ENCODE measurements around the gene LRRC45.

LRRC45 gene

DNA sequence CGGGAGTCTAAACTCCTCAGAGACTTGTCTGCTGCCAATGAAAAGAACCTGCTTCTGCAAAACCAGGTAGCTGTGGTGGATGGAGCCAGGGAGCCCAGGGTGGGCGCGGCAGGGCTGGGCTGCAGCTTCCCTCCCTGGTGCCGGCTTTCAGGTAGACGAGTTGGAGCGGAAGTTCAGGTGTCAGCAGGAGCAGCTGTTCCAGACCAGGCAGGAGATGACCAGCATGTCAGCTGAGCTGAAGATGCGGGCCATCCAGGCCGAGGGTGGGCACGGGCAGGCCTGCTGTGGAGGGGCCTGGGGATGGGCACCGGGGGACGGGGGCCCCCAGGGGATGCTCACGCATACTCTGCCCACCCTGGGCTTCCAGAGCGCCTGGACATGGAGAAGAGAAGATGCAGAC lies 5.1 kb downstream of the LRRC45 start:
- Histone ChIP-seq H3K4me1 (ENCODE audit: control insufficient read depth in 2 of 2, insufficient read depth in 2 of 2, low read length in 2 of 2) (peaks cover 15 to 27% of the 10 kb centered on the region in 2 donors), H3K27me3 (ENCODE audit: control insufficient read depth in 2 of 2, insufficient read depth in 2 of 2, low read length in 2 of 2) (no peaks in the 10 kb centered on the region), H3K4me3 (ENCODE audit: low read length in 2 of 2) (no peak overlapping the region), H3K36me3 (ENCODE audit: control insufficient read depth in 2 of 2, insufficient read depth in 2 of 2, low read length in 2 of 2) (no peaks in the 10 kb centered on the region), H3K9ac (ENCODE audit: low read depth in 1 of 2, low read length in 2 of 2) (no peak overlapping the region), H3K27ac (ENCODE audit: low read depth in 2 of 2, low read length in 2 of 2) (no peak overlapping the region), H3K9me3 (ENCODE audit: control insufficient read depth in 2 of 2, low read length in 2 of 2) (no peaks in the 10 kb centered on the region)

DNA sequence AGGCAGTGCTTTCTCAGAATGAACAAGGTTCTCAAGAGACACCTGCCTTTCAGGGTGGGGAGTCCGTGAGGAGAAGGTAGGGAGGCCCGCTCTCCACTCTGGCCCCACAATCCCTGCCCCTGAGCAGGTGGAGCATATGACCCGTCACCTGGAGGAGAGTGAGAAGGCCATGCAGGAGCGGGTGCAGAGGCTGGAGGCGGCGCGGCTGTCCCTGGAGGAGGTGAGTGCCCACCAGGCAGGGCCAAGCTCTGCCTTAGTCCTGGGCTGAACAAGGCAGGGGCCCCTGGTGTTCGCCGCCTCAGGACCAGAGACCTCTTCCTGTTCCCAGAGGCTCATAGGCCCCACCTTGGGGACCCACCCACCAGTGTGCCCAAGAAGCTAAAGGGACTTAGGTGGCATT lies 5.9 kb downstream of the LRRC45 start:
- no peak overlapping the region for H3K4me3 ChIP-seq (ENCODE audit: low read length in 2 of 2)
- no peaks in the 10 kb centered on the region for H3K9me3 ChIP-seq (ENCODE audit: control insufficient read depth in 2 of 2, low read length in 2 of 2)
- H3K27ac ChIP-seq (ENCODE audit: low read depth in 2 of 2, low read length in 2 of 2) = no peak overlapping the region
- H3K9ac ChIP-seq (ENCODE audit: low read depth in 1 of 2, low read length in 2 of 2) = no peak overlapping the region
- no peaks in the 10 kb centered on the region for H3K27me3 ChIP-seq (ENCODE audit: control insufficient read depth in 2 of 2, insufficient read depth in 2 of 2, low read length in 2 of 2)
- no peaks in the 10 kb centered on the region for H3K36me3 ChIP-seq (ENCODE audit: control insufficient read depth in 2 of 2, insufficient read depth in 2 of 2, low read length in 2 of 2)
- H3K4me1 ChIP-seq (ENCODE audit: control insufficient read depth in 2 of 2, insufficient read depth in 2 of 2, low read length in 2 of 2) = peaks cover 10 to 22% of the 10 kb centered on the region in 2 donors

DNA sequence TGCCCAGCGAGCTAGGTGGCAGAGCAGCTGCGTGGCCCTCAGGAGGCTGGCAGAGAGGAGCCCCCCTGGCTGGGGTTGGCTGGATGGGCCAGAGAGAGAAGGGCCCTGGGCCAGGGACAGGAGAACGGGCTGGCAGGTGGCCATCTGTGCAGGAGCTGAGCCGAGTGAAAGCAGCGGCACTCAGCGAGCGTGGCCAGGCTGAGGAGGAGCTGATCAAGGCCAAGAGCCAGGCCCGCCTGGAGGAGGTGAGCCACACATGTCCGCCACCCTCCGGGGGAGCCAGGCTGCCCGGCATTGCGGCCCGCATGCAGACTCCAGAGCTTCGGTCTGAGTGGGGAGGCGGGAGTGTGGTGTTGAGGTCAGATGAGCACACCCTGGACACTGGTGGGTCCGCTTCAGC lies 6.3 kb downstream of the LRRC45 start:
- H3K9me3 ChIP-seq (ENCODE audit: control insufficient read depth in 2 of 2, low read length in 2 of 2) = no peaks in the 10 kb centered on the region
- no peak overlapping the region for H3K27ac ChIP-seq (ENCODE audit: low read depth in 2 of 2, low read length in 2 of 2)
- H3K4me3 ChIP-seq (ENCODE audit: low read length in 2 of 2) = no peak overlapping the region
- no peak overlapping the region for H3K9ac ChIP-seq (ENCODE audit: low read depth in 1 of 2, low read length in 2 of 2)
- H3K27me3 ChIP-seq (ENCODE audit: control insufficient read depth in 2 of 2, insufficient read depth in 2 of 2, low read length in 2 of 2) = no peaks in the 10 kb centered on the region
- H3K4me1 ChIP-seq (ENCODE audit: control insufficient read depth in 2 of 2, insufficient read depth in 2 of 2, low read length in 2 of 2) = peaks cover 8 to 18% of the 10 kb centered on the region in 2 donors
- no peaks in the 10 kb centered on the region for H3K36me3 ChIP-seq (ENCODE audit: control insufficient read depth in 2 of 2, insufficient read depth in 2 of 2, low read length in 2 of 2)

DNA sequence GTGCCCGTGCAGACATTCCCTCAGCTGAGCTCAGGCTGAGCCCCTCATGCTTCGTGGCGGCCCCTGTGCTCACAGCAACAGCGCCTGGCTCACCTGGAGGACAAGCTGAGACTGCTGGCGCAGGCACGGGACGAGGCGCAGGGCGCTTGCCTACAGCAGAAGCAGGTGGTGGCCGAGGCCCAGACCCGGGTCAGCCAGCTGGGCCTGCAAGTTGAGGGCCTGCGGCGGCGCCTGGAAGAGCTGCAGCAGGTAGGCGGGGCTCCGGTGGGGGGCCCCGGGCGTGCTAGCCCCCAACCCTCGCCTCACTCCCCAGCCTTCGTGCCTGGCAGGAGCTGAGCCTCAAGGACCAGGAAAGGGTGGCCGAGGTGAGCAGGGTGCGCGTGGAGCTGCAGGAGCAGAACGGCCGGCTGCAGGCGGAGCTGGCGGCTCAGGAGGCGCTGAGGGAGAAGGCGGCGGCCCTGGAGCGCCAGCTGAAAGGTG lies 6.9 kb downstream of the LRRC45 start:
- no peaks in the 10 kb centered on the region for H3K9me3 ChIP-seq (ENCODE audit: control insufficient read depth in 2 of 2, low read length in 2 of 2)
- peaks cover under 1 to 1% of the 10 kb centered on the region in 2 donors for H3K36me3 ChIP-seq (ENCODE audit: control insufficient read depth in 2 of 2, insufficient read depth in 2 of 2, low read length in 2 of 2)
- peaks cover 8 to 17% of the 10 kb centered on the region in 2 donors for H3K4me1 ChIP-seq (ENCODE audit: control insufficient read depth in 2 of 2, insufficient read depth in 2 of 2, low read length in 2 of 2)
- H3K27ac ChIP-seq (ENCODE audit: low read depth in 2 of 2, low read length in 2 of 2) = no peak overlapping the region
- no peaks in the 10 kb centered on the region for H3K27me3 ChIP-seq (ENCODE audit: control insufficient read depth in 2 of 2, insufficient read depth in 2 of 2, low read length in 2 of 2)
- H3K9ac ChIP-seq (ENCODE audit: low read depth in 1 of 2, low read length in 2 of 2) = no peak overlapping the region
- peak overlapping the region in 1 of 2 donors; percentile 60 for H3K4me3 ChIP-seq (ENCODE audit: low read length in 2 of 2)

DNA sequence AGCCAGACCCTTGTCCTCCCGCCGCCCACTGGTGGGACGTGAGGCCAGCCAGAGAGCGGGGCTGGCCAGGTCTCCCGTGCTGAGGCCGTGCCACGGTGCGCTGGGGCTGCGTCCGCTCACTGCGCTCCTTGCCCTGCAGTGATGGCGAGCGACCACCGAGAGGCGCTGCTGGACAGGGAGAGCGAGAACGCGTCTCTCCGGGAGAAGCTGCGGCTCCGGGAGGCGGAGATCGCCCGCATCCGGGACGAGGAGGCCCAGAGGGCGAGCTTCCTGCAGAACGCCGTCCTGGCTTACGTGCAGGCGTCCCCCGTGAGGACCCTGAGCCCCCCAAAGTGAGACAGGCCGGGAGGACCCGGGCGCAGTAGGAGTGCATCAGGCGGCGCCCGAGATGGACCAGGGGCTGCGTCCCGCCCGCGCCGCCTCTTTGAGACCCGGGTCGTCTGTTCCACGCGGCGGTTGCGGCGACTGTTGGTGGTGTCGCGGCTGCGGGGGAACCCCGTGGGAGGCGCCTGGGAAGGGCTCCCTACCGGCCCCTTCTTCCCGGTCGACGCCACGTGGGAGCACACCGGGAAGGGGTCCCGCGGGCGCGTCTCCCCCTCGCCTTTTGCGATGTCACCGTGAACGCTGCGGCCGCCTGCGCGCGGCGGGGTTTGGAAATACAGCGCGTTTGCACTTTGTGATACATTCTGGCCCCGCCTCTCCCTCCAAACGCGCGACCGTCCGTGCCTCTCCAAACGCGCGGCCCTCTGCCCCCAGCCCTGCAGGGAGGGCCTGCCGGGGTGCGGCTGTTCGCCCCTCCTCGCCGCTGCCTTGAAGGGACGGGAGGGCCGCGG lies 7.6 kb downstream of the LRRC45 start:
- H3K36me3 ChIP-seq (ENCODE audit: control insufficient read depth in 2 of 2, insufficient read depth in 2 of 2, low read length in 2 of 2) = peaks cover 2 to 4% of the 10 kb centered on the region in 2 donors
- peak overlapping the region; percentile 61 to 72 for H3K27ac ChIP-seq (ENCODE audit: low read depth in 2 of 2, low read length in 2 of 2)
- peak overlapping the region in 1 of 2 donors; percentile 40 for H3K9ac ChIP-seq (ENCODE audit: low read depth in 1 of 2, low read length in 2 of 2)
- H3K4me1 ChIP-seq (ENCODE audit: control insufficient read depth in 2 of 2, insufficient read depth in 2 of 2, low read length in 2 of 2) = peaks cover 8 to 17% of the 10 kb centered on the region in 2 donors
- H3K4me3 ChIP-seq (ENCODE audit: low read length in 2 of 2) = peak overlapping the region; percentile 56 to 60
- H3K27me3 ChIP-seq (ENCODE audit: control insufficient read depth in 2 of 2, insufficient read depth in 2 of 2, low read length in 2 of 2) = no peaks in the 10 kb centered on the region
- no peaks in the 10 kb centered on the region for H3K9me3 ChIP-seq (ENCODE audit: control insufficient read depth in 2 of 2, low read length in 2 of 2)

DNA sequence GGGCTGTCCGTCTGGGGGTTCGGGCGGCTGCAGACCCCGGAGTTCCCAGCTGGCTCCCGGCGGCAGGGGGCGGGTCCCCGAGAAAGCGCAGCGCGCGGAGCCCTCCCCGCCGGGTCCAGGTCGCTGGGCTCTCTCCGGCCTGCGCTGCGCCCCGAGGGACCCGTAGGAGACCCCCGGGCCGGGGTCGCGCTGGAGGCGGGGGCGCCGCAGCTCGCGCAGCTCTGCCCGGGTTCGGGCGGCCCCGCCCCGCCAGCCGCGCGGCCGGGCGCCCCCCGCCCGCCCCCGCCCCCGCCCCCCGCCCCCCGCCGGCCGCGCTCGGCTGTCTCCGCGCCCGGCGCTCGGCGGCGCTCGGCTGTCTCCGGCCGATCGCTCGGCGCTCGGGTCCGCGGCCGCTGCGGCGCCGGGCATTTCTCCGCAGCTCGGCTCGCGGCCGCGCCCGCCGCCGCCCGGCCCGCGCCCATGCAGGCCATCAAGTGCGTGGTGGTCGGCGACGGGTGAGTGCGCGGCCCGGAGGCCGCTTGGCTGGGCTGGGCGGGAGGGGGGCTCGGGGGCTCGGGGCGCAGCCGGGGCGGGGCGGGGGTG lies 8.3 kb downstream of the LRRC45 start, which contains the start of gene RAC3:
Gene RAC3, plus strand, starts transcription at position 376 of the 582 bp plus-strand sequence. Its CDS starts 84 bp downstream, at position 460.
- Histone ChIP-seq H3K9me3 (ENCODE audit: control insufficient read depth in 2 of 2, low read length in 2 of 2) (no peaks in the 10 kb centered on the region), H3K27ac (ENCODE audit: low read depth in 2 of 2, low read length in 2 of 2) (peak within 1 kb of the TSS; percentile 61 to 72), H3K36me3 (ENCODE audit: control insufficient read depth in 2 of 2, insufficient read depth in 2 of 2, low read length in 2 of 2) (peaks cover 2 to 4% of the 10 kb centered on the region in 2 donors), H3K4me1 (ENCODE audit: control insufficient read depth in 2 of 2, insufficient read depth in 2 of 2, low read length in 2 of 2) (peaks cover 13 to 22% of the 10 kb centered on the region in 2 donors), H3K4me3 (ENCODE audit: low read length in 2 of 2) (peak within 1 kb of the TSS; percentile 56 to 60), H3K9ac (ENCODE audit: low read depth in 1 of 2, low read length in 2 of 2) (peak within 1 kb of the TSS in 1 of 2 donors; percentile 42), H3K27me3 (ENCODE audit: control insufficient read depth in 2 of 2, insufficient read depth in 2 of 2, low read length in 2 of 2) (no peaks in the 10 kb centered on the region)

DNA sequence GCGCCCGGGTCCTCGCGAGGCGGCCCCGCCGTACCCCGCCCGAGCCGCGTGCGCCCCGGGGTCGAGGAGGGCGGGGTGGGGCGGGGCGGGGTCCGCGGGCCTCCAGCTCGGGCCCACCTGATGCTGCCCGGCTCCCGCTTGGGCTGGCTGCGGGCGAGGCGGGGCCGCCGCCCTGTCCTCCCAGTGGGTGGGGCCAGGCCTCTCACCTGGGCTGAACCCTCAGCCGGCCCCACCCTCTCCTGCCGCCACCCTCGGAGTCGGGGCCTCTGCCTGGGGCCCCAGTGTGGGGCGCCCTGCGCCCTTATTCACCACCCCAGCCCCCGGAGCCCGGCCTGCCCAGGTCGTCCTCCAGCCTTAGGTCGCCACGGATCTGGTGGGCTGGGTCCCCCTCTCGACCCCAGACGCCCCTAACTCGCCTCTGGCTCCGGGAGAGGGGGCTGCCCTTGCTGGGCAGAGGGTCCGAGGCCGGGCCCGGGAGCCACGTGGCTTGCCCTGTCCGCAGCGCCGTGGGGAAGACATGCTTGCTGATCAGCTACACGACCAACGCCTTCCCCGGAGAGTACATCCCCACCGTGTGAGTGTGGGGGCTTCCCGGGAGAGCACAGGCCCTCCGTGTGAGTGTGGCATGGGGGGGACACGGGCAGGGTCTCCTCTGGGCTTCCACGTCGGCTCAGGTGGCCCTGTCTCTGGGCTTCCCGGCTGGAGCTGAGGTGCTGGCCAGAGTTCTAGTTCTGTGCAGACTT lies 9.0 kb downstream of the LRRC45 start:
- Histone ChIP-seq H3K4me1 (ENCODE audit: control insufficient read depth in 2 of 2, insufficient read depth in 2 of 2, low read length in 2 of 2) (peaks cover 18 to 26% of the 10 kb centered on the region in 2 donors), H3K27me3 (ENCODE audit: control insufficient read depth in 2 of 2, insufficient read depth in 2 of 2, low read length in 2 of 2) (no peaks in the 10 kb centered on the region), H3K9ac (ENCODE audit: low read depth in 1 of 2, low read length in 2 of 2) (peak overlapping the region in 1 of 2 donors; percentile 42), H3K4me3 (ENCODE audit: low read length in 2 of 2) (no peak overlapping the region), H3K9me3 (ENCODE audit: control insufficient read depth in 2 of 2, low read length in 2 of 2) (no peaks in the 10 kb centered on the region), H3K36me3 (ENCODE audit: control insufficient read depth in 2 of 2, insufficient read depth in 2 of 2, low read length in 2 of 2) (peaks cover 2 to 4% of the 10 kb centered on the region in 2 donors), H3K27ac (ENCODE audit: low read depth in 2 of 2, low read length in 2 of 2) (no peak overlapping the region)

DNA sequence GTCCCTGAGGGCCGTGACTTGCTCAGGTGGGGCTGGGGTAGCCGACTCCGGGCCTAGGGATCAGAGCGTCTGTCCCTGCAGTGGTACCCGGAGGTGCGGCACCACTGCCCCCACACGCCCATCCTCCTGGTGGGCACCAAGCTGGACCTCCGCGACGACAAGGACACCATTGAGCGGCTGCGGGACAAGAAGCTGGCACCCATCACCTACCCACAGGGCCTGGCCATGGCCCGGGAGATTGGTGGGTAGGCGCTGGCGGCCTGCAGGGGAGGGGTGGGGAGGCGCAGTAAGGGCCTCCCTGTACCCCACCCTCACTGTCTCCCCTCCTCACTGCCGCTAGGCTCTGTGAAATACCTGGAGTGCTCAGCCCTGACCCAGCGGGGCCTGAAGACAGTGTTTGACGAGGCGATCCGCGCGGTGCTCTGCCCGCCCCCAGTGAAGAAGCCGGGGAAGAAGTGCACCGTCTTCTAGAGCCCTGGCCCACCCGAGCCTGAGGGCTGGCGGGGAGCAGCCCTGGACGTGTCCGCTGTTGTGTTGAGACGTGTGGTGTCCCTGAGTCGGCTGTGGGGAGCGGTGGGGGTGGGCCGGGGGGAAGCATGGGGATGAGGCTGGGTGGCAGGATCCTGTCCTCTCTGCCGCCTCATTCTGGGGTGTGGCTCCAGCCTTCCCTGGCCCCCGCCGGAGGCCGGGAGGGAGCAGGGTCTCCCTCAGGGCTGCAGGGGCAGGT lies 10.4 kb downstream of the LRRC45 start:
- no peaks in the 10 kb centered on the region for H3K9me3 ChIP-seq (ENCODE audit: control insufficient read depth in 2 of 2, low read length in 2 of 2)
- H3K27me3 ChIP-seq (ENCODE audit: control insufficient read depth in 2 of 2, insufficient read depth in 2 of 2, low read length in 2 of 2) = no peaks in the 10 kb centered on the region
- H3K4me3 ChIP-seq (ENCODE audit: low read length in 2 of 2) = no peak overlapping the region
- peaks cover 22 to 30% of the 10 kb centered on the region in 2 donors for H3K4me1 ChIP-seq (ENCODE audit: control insufficient read depth in 2 of 2, insufficient read depth in 2 of 2, low read length in 2 of 2)
- H3K9ac ChIP-seq (ENCODE audit: low read depth in 1 of 2, low read length in 2 of 2) = no peak overlapping the region
- peaks cover 2 to 4% of the 10 kb centered on the region in 2 donors for H3K36me3 ChIP-seq (ENCODE audit: control insufficient read depth in 2 of 2, insufficient read depth in 2 of 2, low read length in 2 of 2)
- H3K27ac ChIP-seq (ENCODE audit: low read depth in 2 of 2, low read length in 2 of 2) = no peak overlapping the region

DNA sequence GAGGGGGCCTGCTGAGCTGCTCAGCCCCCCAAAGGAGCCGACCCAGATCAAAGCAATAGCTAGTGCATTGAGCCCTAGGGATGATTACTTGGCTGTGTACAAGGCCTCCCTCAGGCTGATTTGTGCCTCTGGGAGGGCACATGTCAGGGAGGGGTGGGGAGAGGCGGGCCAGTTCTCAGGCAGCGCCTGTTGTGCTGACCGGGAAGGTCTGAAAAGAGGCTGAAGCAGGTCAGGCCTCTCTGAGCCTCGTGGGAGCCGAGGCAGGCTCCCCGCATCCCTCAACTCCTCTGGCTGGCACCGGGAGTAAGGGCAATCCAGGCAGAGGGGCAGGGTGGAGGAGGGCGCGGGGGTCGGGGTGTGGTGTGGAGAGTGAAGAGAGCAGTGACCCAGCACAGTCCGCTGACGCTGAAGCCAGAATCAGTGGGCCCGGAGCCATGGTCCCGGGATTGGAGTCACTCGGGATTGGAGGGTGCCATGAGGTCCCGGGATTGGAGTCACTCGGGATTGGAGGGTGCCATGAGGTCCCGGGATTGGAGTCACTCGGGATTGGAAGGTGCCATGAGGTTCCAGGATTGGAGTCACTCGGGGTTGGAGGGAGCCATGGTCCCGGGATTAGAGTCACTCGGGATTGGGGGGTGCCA lies 11.4 kb downstream of the LRRC45 start:
- Histone ChIP-seq H3K4me1 (ENCODE audit: control insufficient read depth in 2 of 2, insufficient read depth in 2 of 2, low read length in 2 of 2) (peaks cover 22 to 30% of the 10 kb centered on the region in 2 donors), H3K9me3 (ENCODE audit: control insufficient read depth in 2 of 2, low read length in 2 of 2) (no peaks in the 10 kb centered on the region), H3K36me3 (ENCODE audit: control insufficient read depth in 2 of 2, insufficient read depth in 2 of 2, low read length in 2 of 2) (peaks cover 2 to 4% of the 10 kb centered on the region in 2 donors), H3K4me3 (ENCODE audit: low read length in 2 of 2) (no peak overlapping the region), H3K27me3 (ENCODE audit: control insufficient read depth in 2 of 2, insufficient read depth in 2 of 2, low read length in 2 of 2) (no peaks in the 10 kb centered on the region), H3K9ac (ENCODE audit: low read depth in 1 of 2, low read length in 2 of 2) (no peak overlapping the region), H3K27ac (ENCODE audit: low read depth in 2 of 2, low read length in 2 of 2) (no peak overlapping the region)
